Tibial nerve (tissue), 4 donors: ENCODE measurements around the gene TFDP2.

Source experiments
- EP300 ChIP-seq, 2 donors: sonication (generic); formaldehyde crosslinking; IDR thresholded peaks; one replicate each; pipeline ENCODE4 v1.6.1; 2017; ENCODE audit warnings: antibody characterized with exemption in 2 of 2, mild to moderate bottlenecking in 1 of 2
- TF ChIP-seq, protein P1 (sequence below), 5 experiments: fragments of 200-600 bp in 3 of 5; fragments of 450-650 bp in 2 of 5; sonication (generic) in 3 of 5; IDR thresholded peaks; one replicate each; pipeline ENCODE4 v1.5.1; 2016 to 2019; ENCODE audit warnings: antibody characterized with exemption in 5 of 5, mild to moderate bottlenecking in 3 of 5, moderate library complexity in 2 of 5

DNA sequence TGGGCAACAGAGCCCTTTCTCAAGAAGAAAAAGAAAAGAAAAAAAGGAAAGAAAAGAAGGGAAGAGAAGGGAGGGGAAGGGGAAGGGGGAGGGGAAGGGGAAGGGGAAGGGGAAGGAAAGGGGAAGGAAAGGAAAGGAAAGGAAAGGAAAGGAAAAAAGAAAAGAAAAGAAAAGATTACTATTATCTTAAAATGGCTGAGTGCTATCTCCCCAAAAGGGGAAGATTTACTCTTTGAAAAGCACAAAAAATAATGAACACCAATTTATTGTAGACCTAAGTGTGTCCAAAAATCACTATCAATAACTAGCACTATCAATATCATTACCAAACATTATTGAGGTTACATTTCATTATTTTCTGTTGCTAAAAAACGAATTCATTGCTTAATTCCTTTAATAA, 183.9 kb downstream of the TFDP2 start:
- TF ChIP-seq, protein P1, sequence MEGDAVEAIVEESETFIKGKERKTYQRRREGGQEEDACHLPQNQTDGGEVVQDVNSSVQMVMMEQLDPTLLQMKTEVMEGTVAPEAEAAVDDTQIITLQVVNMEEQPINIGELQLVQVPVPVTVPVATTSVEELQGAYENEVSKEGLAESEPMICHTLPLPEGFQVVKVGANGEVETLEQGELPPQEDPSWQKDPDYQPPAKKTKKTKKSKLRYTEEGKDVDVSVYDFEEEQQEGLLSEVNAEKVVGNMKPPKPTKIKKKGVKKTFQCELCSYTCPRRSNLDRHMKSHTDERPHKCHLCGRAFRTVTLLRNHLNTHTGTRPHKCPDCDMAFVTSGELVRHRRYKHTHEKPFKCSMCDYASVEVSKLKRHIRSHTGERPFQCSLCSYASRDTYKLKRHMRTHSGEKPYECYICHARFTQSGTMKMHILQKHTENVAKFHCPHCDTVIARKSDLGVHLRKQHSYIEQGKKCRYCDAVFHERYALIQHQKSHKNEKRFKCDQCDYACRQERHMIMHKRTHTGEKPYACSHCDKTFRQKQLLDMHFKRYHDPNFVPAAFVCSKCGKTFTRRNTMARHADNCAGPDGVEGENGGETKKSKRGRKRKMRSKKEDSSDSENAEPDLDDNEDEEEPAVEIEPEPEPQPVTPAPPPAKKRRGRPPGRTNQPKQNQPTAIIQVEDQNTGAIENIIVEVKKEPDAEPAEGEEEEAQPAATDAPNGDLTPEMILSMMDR (IDR thresholded peaks at IDR 0.05), result no peak
- no peak for TF ChIP-seq EP300 (IDR thresholded peaks at IDR 0.05)
